MG63 (cell line): ENCODE data around the gene APOC1. TPM values are rescaled to one million over a fixed set of nuclear protein-coding genes. Genes with fewer than 3 reads are reported as not detected.

ENCODE experiments used
- DNase-seq: peaks from one replicate; pipeline ENCODE4 v3.0.0-alpha.2; 2020
- H3K27me3 ChIP-seq: fragments of 250-450 bp; sonication (Bioruptor Pico); 2 replicates; pipeline ENCODE4 v1.5.1; 2020; ENCODE audit warnings: mild to moderate bottlenecking, moderate library complexity
- H3K36me3 ChIP-seq: fragments of 250-450 bp; sonication (Bioruptor Pico); 2 replicates; pipeline ENCODE4 v1.5.1; 2020; ENCODE audit warnings: mild to moderate bottlenecking, moderate library complexity
- H3K4me3 ChIP-seq: fragments of 250-450 bp; sonication (Bioruptor Pico); 2 replicates; pipeline ENCODE4 v1.5.1; 2020; ENCODE audit warnings: mild to moderate bottlenecking, moderate library complexity
- H3K9me3 ChIP-seq: fragments of 250-450 bp; sonication (Bioruptor Pico); 2 replicates; pipeline ENCODE4 v1.5.1; 2020; ENCODE audit warnings: mild to moderate bottlenecking, moderate library complexity
- total RNA-seq: library from RNA; depleted of rRNA; stranded (reverse); fragments of >200 nt; shearing (Covaris generic); gene quantifications from 2 replicates; pipeline ENCODE4 v1.2.3, GENCODE V29; 2014; ENCODE audit warnings: low replicate concordance; rRNA removed

APOC1 gene
- total RNA-seq, 1 experiment from 2014 or later = not detected

GRCh38 chr19:44960906-44961728 is 46.7 kb downstream of the APOC1 start:
- Histone ChIP-seq H3K9me3 (no peaks in the 10 kb centered on the region), H3K4me3 (no peak overlapping the region), H3K27me3 (no peaks in the 10 kb centered on the region), H3K36me3 (peaks cover 67% of the 10 kb centered on the region)
- DNase-seq = no peak

- peaks cover 65% of the 10 kb centered on the region for H3K36me3 ChIP-seq
- DNase-seq = no peak
- no peaks in the 10 kb centered on the region for H3K9me3 ChIP-seq
- no peaks in the 10 kb centered on the region for H3K27me3 ChIP-seq
- no peak overlapping the region for H3K4me3 ChIP-seq
Measured at GRCh38 chr19:44961821-44962220, 47.4 kb downstream of the APOC1 start.

DNA sequence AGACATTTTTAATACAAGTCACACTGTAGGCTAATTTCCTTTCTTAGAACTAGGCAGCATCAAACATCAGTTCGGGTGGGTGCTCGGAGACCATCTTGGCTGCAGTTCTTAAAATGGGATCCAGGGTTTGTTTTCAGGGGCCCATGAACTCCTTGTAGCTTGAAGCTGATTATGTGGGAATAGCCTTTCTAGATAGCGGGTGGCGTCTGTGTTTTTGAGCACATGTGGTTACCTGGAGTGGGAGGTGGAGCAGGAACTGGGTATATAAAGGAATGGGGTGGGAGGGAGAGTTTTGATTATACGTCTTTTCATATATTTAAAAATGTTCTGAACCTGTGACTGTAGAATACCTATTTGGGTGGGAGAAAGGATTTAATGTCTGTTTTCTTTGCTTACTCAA is 53.7 kb downstream of the APOC1 start:
- H3K36me3 ChIP-seq = peaks cover 44% of the 10 kb centered on the region
- no peak for DNase-seq
- no peaks in the 10 kb centered on the region for H3K27me3 ChIP-seq
- H3K4me3 ChIP-seq = no peak overlapping the region
- H3K9me3 ChIP-seq = no peaks in the 10 kb centered on the region

DNA sequence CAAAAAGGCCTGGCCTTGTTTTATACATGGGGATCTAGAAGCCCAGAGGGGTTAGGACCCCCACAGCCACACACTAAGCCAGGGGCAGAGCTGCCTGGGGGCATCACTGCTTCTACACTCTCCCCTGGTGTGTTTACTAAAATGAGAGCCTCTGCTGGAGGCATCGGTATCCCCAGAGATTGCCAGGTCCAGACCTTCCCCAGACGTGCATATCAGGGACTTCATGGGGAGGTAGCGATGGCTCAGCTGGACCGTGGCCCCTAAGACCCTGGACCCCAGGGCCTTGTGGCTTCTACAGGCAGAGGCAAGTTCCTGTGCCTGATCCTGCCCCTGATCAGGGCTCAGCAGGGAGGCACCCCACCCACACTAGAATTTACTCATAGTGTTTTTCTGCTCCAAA is 54.3 kb downstream of the APOC1 start:
- no peak for DNase-seq
- no peaks in the 10 kb centered on the region for H3K27me3 ChIP-seq
- no peaks in the 10 kb centered on the region for H3K9me3 ChIP-seq
- H3K36me3 ChIP-seq = peaks cover 45% of the 10 kb centered on the region
- H3K4me3 ChIP-seq = no peak overlapping the region

Other genes starting within 250 kb of the APOC1 start
- 0.47 and 0.69 TPM in 2 replicates for gene CEACAM19, start 243.1 kb upstream of the APOC1 start, total RNA-seq
- gene CEACAM16, start 215.5 kb upstream of the APOC1 start, total RNA-seq = 0.92 TPM in 1 of 2 replicates, not detected in the other
- 2.2 and 3.6 TPM in 2 replicates for gene BCL3, start 165.9 kb upstream of the APOC1 start, total RNA-seq
- not detected in 2 replicates for gene CBLC, start 136.7 kb upstream of the APOC1 start, total RNA-seq
- gene BCAM, start 105.5 kb upstream of the APOC1 start, total RNA-seq = 4.1 and 6.1 TPM in 2 replicates
- gene NECTIN2, start 68.3 kb upstream of the APOC1 start, total RNA-seq = 23.6 and 38.2 TPM in 2 replicates
- 265 and 461 TPM in 2 replicates for gene TOMM40, start 23.4 kb upstream of the APOC1 start, total RNA-seq
- gene APOE, start 8.8 kb upstream of the APOC1 start, total RNA-seq = 0.67 and 3.2 TPM in 2 replicates
- not detected in 2 replicates for gene APOC4, start 27.6 kb downstream of the APOC1 start, total RNA-seq
- not detected in 2 replicates for gene APOC2, start 31.4 kb downstream of the APOC1 start, total RNA-seq
- gene CLPTM1, start 40.8 kb downstream of the APOC1 start, total RNA-seq = 5.2 and 14.0 TPM in 2 replicates
- 8.5 and 16.8 TPM in 2 replicates for gene RELB, start 86.9 kb downstream of the APOC1 start, total RNA-seq
- 22.7 and 25.1 TPM in 2 replicates for gene CLASRP, start 124.4 kb downstream of the APOC1 start, total RNA-seq
- not detected in 2 replicates for gene ZNF296, start 161.9 kb downstream of the APOC1 start, total RNA-seq
- gene GEMIN7, start 164.7 kb downstream of the APOC1 start, total RNA-seq = 28.2 and 73.6 TPM in 2 replicates
- 18.1 and 33.1 TPM in 2 replicates for gene PPP1R37, start 178.6 kb downstream of the APOC1 start, total RNA-seq
- 0.91 TPM in 1 of 2 replicates, not detected in the other for gene NKPD1, start 246.4 kb downstream of the APOC1 start, total RNA-seq